Measurements from ENCODE around the gene ZNF282.

The ZNF282 gene

DNA sequence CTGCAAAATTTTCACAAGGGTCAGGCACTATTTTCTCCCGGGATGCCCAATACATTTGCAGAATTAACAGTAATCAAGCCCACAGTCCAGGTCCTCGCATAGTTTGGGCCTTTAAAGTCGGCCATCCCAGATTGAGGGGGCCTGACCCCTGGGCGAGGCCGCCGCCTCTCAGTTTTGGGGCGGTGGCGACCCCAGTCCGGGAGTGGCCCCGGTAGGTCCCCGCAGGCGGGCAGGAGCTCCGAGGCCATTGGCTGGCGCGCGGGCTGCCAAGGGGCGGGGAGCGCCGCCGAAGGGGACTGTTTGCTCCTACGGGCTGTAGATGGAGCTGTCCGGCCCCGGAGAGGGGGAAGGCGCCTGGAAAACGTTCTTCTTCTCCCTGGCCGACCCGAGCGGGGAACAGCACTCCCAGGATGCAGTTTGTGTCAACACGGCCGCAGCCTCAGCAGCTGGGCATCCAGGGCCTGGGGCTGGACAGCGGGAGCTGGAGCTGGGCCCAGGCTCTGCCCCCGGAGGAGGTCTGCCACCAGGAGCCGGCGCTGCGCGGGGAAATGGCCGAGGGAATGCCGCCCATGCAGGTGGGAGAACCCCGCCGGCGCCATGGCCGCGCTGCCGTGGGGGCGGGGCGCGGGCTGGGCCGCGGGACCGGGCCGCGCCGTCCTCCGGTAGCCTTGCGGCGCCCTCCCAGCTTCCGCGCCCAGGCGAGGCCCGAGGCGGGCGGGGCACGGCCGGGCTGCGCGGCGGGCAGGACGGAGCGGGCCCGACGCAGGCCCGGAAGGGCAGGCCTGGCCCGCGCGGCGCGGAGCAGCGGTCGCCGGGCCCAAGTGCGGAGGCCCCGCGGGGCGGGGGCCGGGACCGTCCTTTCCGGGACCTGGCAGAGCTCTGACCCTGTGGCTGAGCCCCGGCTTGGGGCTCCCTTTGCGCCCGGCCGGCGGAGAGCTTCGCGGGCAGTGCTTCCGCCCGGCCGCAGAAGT, at the start of gene ZNF282:
TSS of gene ZNF282 (plus strand) at position 367 of the 971 bp plus-strand sequence. CDS start at position 411, 44 bp downstream.
- in situ Hi-C loops (cut with MboI; ENCODE audit: low pct_unique_long_range_greater_than_20kb, low sequenced_read_pairs, unreplicated experiment), result no loop called here
- TF ChIP-seq, protein P1, sequence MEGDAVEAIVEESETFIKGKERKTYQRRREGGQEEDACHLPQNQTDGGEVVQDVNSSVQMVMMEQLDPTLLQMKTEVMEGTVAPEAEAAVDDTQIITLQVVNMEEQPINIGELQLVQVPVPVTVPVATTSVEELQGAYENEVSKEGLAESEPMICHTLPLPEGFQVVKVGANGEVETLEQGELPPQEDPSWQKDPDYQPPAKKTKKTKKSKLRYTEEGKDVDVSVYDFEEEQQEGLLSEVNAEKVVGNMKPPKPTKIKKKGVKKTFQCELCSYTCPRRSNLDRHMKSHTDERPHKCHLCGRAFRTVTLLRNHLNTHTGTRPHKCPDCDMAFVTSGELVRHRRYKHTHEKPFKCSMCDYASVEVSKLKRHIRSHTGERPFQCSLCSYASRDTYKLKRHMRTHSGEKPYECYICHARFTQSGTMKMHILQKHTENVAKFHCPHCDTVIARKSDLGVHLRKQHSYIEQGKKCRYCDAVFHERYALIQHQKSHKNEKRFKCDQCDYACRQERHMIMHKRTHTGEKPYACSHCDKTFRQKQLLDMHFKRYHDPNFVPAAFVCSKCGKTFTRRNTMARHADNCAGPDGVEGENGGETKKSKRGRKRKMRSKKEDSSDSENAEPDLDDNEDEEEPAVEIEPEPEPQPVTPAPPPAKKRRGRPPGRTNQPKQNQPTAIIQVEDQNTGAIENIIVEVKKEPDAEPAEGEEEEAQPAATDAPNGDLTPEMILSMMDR (IDR thresholded peaks at IDR 0.05; ENCODE audit: extremely low read depth, insufficient read depth, missing control alignments), result peak; percentile 68

DNA sequence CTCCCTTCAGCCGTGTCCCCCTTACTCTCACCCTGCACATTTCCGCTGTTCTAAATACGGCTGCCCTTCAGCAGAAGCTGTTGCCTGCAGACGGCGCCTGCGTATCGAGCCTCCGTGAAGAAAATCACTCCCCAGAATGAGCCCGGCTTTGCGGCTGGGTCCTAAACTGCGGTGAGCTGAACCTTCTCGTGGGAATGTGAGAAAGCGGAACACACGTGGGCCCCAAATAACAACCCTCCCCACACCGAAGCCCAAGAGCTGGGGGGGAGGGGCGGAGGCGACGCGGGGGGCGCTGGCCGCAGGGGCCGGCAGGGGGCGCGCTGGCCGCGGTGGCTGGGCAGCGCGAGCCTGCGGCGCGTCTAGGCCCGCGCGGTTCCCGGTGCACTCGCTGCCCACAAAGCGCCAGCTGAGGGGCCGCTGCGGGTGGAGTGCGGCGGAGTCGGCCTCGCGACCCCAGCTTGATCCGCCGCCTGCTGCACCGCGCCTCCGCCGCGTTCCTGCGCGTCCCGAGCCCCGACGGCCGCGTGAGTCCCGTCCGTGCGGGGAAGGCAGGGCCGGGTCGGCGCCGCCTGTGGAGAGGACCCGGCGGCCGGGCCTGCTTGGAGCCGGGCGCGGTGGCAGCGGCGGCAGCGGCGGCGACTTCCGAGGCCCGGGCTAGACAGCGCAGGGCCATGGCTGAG, 48.1 kb upstream of the ZNF282 start, which contains the start of gene ZNF398:
TSS of gene ZNF398 (plus strand) at position 382 of the 680 bp plus-strand sequence. CDS start at position 672, 290 bp downstream.
- TF ChIP-seq, protein P1 (IDR thresholded peaks at IDR 0.05; ENCODE audit: extremely low read depth, insufficient read depth, missing control alignments), result peak; percentile 69
- in situ Hi-C loops (cut with MboI; ENCODE audit: low pct_unique_long_range_greater_than_20kb, low sequenced_read_pairs, unreplicated experiment), result no loop called here
- DNase-seq (ENCODE audit: low spot score), result peak; percentile 95

More for the DNA sequence above, at the start of gene ZNF282:
- DNase-seq (ENCODE audit: low spot score), result peak; percentile 95

DNA sequence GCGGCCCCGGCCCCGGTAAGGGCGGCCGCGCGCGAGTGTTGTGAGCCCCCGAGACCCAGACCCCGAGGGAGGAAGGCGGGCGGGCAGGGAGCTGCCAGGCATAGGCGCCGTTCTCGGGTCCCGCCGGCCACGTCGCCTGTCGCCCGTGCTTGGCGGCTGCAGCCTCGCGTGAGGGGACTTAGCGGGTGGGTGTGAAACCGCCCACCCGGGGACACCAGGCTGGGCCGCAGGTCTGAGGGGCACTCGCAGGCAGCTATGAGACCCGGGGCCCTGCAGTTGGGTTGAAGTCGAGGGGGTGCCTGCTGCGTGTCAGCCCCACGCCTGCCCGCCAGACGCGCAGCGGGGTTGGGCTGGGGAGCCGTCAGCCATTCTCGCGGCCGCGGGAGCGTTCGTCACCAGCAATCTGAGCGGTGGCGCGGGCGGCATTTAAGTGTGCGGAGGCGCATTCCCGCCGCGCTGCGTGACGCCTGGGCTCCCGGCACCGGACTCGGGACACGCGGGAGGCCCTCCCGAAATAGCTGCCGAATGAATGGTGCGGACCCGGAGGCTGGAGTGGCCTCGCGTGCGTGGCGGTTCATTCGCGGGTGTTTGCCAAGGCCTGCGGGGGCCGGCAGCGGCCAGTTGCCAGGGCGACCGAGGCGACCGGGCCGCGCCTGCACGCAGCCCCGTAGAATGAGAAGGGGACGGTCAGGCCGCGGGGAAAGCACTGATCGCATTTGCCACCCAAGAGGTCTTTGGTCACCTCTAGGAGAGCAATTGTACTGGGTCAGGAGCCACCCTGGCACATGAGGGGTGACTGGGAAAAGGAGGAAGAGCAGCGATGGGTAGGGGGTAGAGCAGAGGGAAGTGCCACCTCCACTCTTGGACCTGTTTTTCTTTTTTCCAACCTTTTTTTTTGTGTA, 47.3 kb upstream of the ZNF282 start:
- peak; percentile 74 for DNase-seq (ENCODE audit: low spot score)
- in situ Hi-C loops (cut with MboI; ENCODE audit: low pct_unique_long_range_greater_than_20kb, low sequenced_read_pairs, unreplicated experiment), result no loop called here
- TF ChIP-seq, protein P1 (IDR thresholded peaks at IDR 0.05; ENCODE audit: extremely low read depth, insufficient read depth, missing control alignments), result no peak

DNA sequence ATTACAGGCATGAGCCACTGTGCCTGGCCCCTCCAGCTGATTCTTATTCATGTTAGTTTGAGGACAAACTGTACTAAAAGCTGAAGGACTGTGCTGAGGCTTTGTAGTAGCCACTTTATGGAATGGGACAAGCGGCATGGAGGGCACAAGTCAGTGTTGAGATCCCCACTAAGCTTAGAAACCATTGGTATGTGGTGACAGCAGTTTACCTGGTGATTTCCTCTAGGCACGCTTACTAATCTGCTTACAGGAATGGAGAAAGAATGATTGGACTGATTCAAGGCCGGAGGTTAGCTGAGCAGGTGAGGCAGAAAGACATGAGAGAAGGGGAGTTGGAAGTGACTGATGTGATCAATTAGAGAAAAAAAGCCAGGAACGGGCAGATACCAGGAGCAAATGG, 44.4 kb upstream of the ZNF282 start:
- in situ Hi-C loops (cut with MboI; ENCODE audit: low pct_unique_long_range_greater_than_20kb, low sequenced_read_pairs, unreplicated experiment), result no loop called here
- DNase-seq (ENCODE audit: low spot score), result no peak
- TF ChIP-seq, protein P1 (IDR thresholded peaks at IDR 0.05; ENCODE audit: extremely low read depth, insufficient read depth, missing control alignments), result no peak

DNA sequence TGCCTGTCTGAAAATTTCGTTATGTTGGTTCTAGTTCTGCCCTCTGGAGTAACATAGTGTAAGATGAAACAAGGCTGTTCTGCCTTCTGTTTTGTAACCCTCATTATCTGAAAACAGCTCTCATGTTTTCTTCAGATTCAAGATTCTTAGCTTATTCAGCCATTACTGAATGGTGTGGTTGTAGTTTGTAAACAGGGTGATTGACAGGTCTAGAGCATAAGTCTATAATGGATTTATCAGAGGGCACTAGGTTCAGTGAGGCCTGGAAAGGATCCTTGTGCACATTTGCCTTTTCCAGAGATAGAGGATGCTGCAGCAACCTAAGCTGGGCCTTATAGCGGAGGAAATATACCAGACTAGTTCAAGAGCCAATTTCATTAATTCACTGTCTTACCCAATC, 42.0 kb upstream of the ZNF282 start:
- TF ChIP-seq, protein P1 (IDR thresholded peaks at IDR 0.05; ENCODE audit: extremely low read depth, insufficient read depth, missing control alignments), result no peak
- no peak for DNase-seq (ENCODE audit: low spot score)
- in situ Hi-C loops (cut with MboI; ENCODE audit: low pct_unique_long_range_greater_than_20kb, low sequenced_read_pairs, unreplicated experiment), result no loop called here

DNA sequence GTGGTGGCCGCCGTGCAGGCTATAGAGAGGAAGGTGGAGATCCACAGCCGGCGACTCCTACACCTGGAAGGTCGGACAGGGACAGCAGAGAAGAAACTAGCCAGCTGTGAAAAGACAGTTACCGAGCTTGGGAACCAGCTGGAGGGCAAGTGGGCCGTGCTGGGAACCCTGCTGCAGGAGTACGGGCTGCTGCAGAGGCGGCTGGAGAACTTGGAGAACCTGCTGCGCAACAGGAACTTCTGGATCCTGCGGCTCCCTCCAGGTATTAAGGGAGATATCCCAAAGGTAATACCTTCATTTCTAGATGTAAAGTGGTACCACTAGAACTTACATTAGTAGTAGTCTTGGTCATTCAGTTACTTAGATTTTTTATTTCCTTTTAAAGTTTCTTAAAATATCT, 41.3 kb upstream of the ZNF282 start:
- TF ChIP-seq, protein P1 (IDR thresholded peaks at IDR 0.05; ENCODE audit: extremely low read depth, insufficient read depth, missing control alignments), result no peak
- DNase-seq (ENCODE audit: low spot score), result no peak
- in situ Hi-C loops (cut with MboI; ENCODE audit: low pct_unique_long_range_greater_than_20kb, low sequenced_read_pairs, unreplicated experiment), result no loop called here

All from GM13977 (cell line).